B cell (primary cell): Measurements from ENCODE around the gene DERA.

ENCODE experiments used
- EZH2 ChIP-seq: IDR thresholded peaks from 2 replicates; pipeline ENCODE4 v1.6.1; 2012; ENCODE audit warnings: borderline replicate concordance, low read depth, mild to moderate bottlenecking, moderate library complexity, low read length; ENCODE audit not compliant: insufficient read depth, poor library complexity, severe bottlenecking
- TF ChIP-seq, protein P1 (sequence below): fragments of 200-600 bp; IDR thresholded peaks from one replicate; pipeline ENCODE4 v1.8.0; 2022; ENCODE audit warnings: antibody characterized with exemption, mild to moderate bottlenecking

DNA sequence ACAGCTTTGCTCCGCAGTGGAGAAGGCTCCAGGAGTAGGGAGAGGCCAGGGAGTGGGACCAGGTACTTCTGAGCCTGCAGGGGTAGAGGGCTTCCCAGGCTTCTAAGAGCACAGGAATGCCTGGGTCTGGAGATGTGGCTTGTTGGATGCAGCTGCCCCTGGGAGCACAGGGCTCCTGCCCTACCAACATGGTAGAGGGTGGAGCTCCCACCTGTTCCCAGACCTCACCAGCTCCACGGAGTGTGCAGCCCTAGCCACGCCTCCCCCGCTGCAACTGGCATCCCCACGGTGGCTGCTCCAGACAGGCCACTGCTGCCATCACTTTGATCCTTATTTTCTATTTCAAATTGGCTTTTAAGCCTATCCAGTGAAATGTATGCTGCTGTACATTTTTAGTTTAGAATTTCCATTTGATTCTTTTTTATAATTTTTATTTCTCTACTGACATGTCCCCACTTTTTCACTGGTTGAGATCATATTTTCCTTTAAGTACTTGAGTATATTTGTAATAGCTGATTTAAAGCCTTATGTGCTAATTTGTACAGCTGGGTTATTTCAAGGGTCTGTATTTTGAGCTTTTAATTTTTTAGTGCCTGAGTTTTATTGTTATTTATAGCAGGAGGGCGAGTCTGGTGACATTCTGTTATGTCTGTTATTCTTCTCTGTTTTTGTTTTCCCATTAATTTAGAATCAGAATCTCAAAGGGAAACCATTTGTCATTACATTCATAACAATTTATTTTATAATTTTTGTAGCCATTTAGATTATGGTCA, 78.0 kb downstream of the DERA start:
- TF ChIP-seq, protein P1, sequence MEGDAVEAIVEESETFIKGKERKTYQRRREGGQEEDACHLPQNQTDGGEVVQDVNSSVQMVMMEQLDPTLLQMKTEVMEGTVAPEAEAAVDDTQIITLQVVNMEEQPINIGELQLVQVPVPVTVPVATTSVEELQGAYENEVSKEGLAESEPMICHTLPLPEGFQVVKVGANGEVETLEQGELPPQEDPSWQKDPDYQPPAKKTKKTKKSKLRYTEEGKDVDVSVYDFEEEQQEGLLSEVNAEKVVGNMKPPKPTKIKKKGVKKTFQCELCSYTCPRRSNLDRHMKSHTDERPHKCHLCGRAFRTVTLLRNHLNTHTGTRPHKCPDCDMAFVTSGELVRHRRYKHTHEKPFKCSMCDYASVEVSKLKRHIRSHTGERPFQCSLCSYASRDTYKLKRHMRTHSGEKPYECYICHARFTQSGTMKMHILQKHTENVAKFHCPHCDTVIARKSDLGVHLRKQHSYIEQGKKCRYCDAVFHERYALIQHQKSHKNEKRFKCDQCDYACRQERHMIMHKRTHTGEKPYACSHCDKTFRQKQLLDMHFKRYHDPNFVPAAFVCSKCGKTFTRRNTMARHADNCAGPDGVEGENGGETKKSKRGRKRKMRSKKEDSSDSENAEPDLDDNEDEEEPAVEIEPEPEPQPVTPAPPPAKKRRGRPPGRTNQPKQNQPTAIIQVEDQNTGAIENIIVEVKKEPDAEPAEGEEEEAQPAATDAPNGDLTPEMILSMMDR, result no peak
- no peak for TF ChIP-seq EZH2
